K562 (cell line): ENCODE data around the gene NCKAP1. TPM values are rescaled to one million over a fixed set of nuclear protein-coding genes. Genes with fewer than 3 reads are reported as not detected.

ENCODE experiments used
- ATAC-seq: fragments of 200-7000 bp; cut with Tn5 transposase; 3 replicates; pipeline ENCODE4 v1.9.1; 2020; ENCODE audit warnings: moderate library complexity
- BruUV-seq: library from RNA; stranded (reverse); fragments of 400-500 nt; replicated peaks from 2 replicates; lab custom pipeline; 2021; lab: Mats Ljungman, UMichigan
- CTCF ChIA-PET: fragments of 300-600 bp; formaldehyde crosslinking; extraction: SDS; loops from one replicate; lab custom pipeline; 2021; ENCODE audit warnings: low intra/inter-chr PET ratio; lab: Yijun Ruan, JAX
- POLR2A ChIA-PET: fragments of 300-600, 350-650 bp; sonication (Branson Sonifier 250); formaldehyde crosslinking; extraction: SDS; loops from one replicate; lab custom pipeline; 2021; ENCODE audit warnings: antibody characterized with exemption, inconsistent platforms; lab: Yijun Ruan, JAX
- DNase-seq, 4 experiments: peaks; one replicate each; pipeline versions ENCODE4 v3.0.0 to v3.0.0-alpha.2; 2011 to 2018; ENCODE audit warnings: low spot score in 3 of 4, mixed read lengths in 3 of 4; ENCODE audit errors: extremely low read depth in 1 of 4
- FAIRE-seq: peaks from 2 replicates; lab custom pipeline; 2011; peaks lifted over from hg19 to GRCh38; lab: Jason Lieb, UNC
- H2AFZ ChIP-seq: 2 replicates; pipeline ENCODE4 v1.6.0; 2011; ENCODE audit warnings: low read depth, low read length, control low read depth, inconsistent platforms
- H3K27ac ChIP-seq: fragments of 200-600 bp; 3 replicates; pipeline ENCODE4 v1.8.0; 2011; ENCODE audit warnings: low read depth, mild to moderate bottlenecking, control low read depth, inconsistent platforms, low read length, moderate library complexity, mixed read lengths; ENCODE audit errors: extremely low read depth
- H3K27me3 ChIP-seq, 2 experiments: fragments of 300-600 bp in 1 of 2; 2 replicates in 1 of 2; 3 replicates in 1 of 2; pipeline versions ENCODE4 v1.6.0 to v1.8.0; 2011; ENCODE audit warnings: inconsistent platforms in 2 of 2, low read length in 2 of 2, mild to moderate bottlenecking in 1 of 2, mixed read lengths in 1 of 2, moderate library complexity in 1 of 2; ENCODE audit not compliant: control insufficient read depth in 2 of 2, insufficient read depth in 2 of 2
- H3K36me3 ChIP-seq: fragments of 300-600 bp; 3 replicates; pipeline ENCODE4 v1.8.0; 2011; ENCODE audit warnings: mild to moderate bottlenecking, low read length, inconsistent platforms; ENCODE audit not compliant: control insufficient read depth, insufficient read depth
- H3K4me1 ChIP-seq, 2 experiments: fragments of 200-600 bp in 1 of 2; replicated peaks in 1 of 2; 2 replicates in 1 of 2; 3 replicates in 1 of 2; pipeline versions ENCODE4 v1.5.1 to v1.8.0; 2011; ENCODE audit warnings: inconsistent platforms in 2 of 2, low read length in 2 of 2, mild to moderate bottlenecking in 1 of 2, mixed read lengths in 1 of 2, moderate library complexity in 1 of 2; ENCODE audit not compliant: control insufficient read depth in 2 of 2, insufficient read depth in 2 of 2
- H3K4me2 ChIP-seq: 2 replicates; pipeline ENCODE4 v1.6.1; 2011; ENCODE audit warnings: low read length, control low read depth, inconsistent platforms, mixed read lengths; ENCODE audit not compliant: insufficient read depth
- H3K4me3 ChIP-seq: fragments of 200-600 bp; sonication (generic), shearing (Covaris generic); 2 replicates; pipeline ENCODE4 v1.5.1; 2016; ENCODE audit warnings: control low read depth, inconsistent platforms
- H3K79me2 ChIP-seq: fragments of 200-600 bp; 3 replicates; pipeline ENCODE4 v1.8.0; 2011; ENCODE audit warnings: low read length, inconsistent platforms; ENCODE audit not compliant: control insufficient read depth, insufficient read depth
- H3K9ac ChIP-seq, 2 experiments: 2 replicates each; pipeline versions ENCODE4 v1.6.0 to v1.6.1; 2011; ENCODE audit warnings: low read depth in 2 of 2, low read length in 2 of 2, control low read depth in 1 of 2, inconsistent platforms in 1 of 2, mild to moderate bottlenecking in 1 of 2, mixed read lengths in 1 of 2; ENCODE audit not compliant: insufficient read depth in 1 of 2
- H3K9me1 ChIP-seq: one replicate; pipeline ENCODE4 v1.6.0; 2011; ENCODE audit warnings: inconsistent platforms, mild to moderate bottlenecking, low read length, moderate library complexity; ENCODE audit not compliant: control insufficient read depth, insufficient read depth
- H3K9me3 ChIP-seq: replicated peaks from 2 replicates; pipeline ENCODE4 v1.5.1; 2011; ENCODE audit warnings: low read depth, low read length, inconsistent platforms; ENCODE audit not compliant: control insufficient read depth, insufficient read depth
- H4K20me1 ChIP-seq: replicated peaks from 2 replicates; pipeline ENCODE4 v1.6.1; 2011; ENCODE audit warnings: low read length, inconsistent platforms, mixed read lengths; ENCODE audit not compliant: control insufficient read depth, insufficient read depth
- ADNP ChIP-seq: fragments of 200-800 bp; sonication (Bioruptor generic); IDR thresholded peaks from 2 replicates; pipeline ENCODE4 v1.6.1; 2016; ENCODE audit warnings: missing genetic modification characterization, missing compliant biosample characterization
- ARID1B ChIP-seq: fragments of 450-650 bp; IDR thresholded peaks from 2 replicates; pipeline ENCODE4 v1.6.1; 2016; ENCODE audit warnings: antibody characterized with exemption, mild to moderate bottlenecking, inconsistent platforms
- CBFA2T2 ChIP-seq: fragments of 450-650 bp; conservative IDR thresholded peaks from 2 replicates; pipeline ENCODE4 v1.6.1; 2017; ENCODE audit warnings: mild to moderate bottlenecking
- CBFA2T3 ChIP-seq: fragments of 450-650 bp; IDR thresholded peaks from 2 replicates; pipeline ENCODE4 v1.6.1; 2017
- CBX8 ChIP-seq: fragments of 200-600 bp; sonication (generic); IDR thresholded peaks from 2 replicates; pipeline ENCODE4 v1.6.1; 2012; ENCODE audit warnings: borderline replicate concordance, mixed run types, low read depth, mild to moderate bottlenecking, moderate library complexity, mixed read lengths, low read length, control low read depth, inconsistent platforms; ENCODE audit not compliant: poor library complexity, severe bottlenecking; ENCODE audit errors: extremely low read depth
- FOSL1 ChIP-seq: fragments of 200-800 bp; sonication (Bioruptor generic); conservative IDR thresholded peaks from 2 replicates; pipeline ENCODE4 v1.6.1; 2016; ENCODE audit warnings: missing genetic modification characterization, missing compliant biosample characterization
- HMBOX1 ChIP-seq: sonication (generic); IDR thresholded peaks from 2 replicates; pipeline ENCODE4 v1.6.1; 2016
- KAT7 ChIP-seq: sonication (generic); formaldehyde crosslinking; IDR thresholded peaks from 2 replicates; pipeline ENCODE4 v1.8.0; 2022; ENCODE audit warnings: missing genetic modification reagents, mild to moderate bottlenecking, borderline replicate concordance
- MEF2D ChIP-seq: conservative IDR thresholded peaks from 2 replicates; pipeline ENCODE4 v1.6.1; 2016; ENCODE audit warnings: low read depth, missing genetic modification characterization, missing compliant biosample characterization
- MTF1 ChIP-seq: fragments of 250-450 bp; sonication (Bioruptor Pico); IDR thresholded peaks from 2 replicates; pipeline ENCODE4 v1.9.0; 2021; ENCODE audit warnings: moderate library complexity, mild to moderate bottlenecking, inconsistent platforms, borderline replicate concordance
- NCOR1 ChIP-seq: fragments of 450-650 bp; IDR thresholded peaks from 2 replicates; pipeline ENCODE4 v1.6.1; 2016; ENCODE audit warnings: mild to moderate bottlenecking, moderate library complexity
- PHF21A ChIP-seq: fragments of 450-650 bp; IDR thresholded peaks from 2 replicates; pipeline ENCODE4 v1.6.1; 2017; ENCODE audit warnings: low read depth, borderline replicate concordance
- PML ChIP-seq: IDR thresholded peaks from 2 replicates; pipeline ENCODE4 v1.6.1; 2012; ENCODE audit warnings: low read length, inconsistent platforms
- POLR2AphosphoS5 ChIP-seq: IDR thresholded peaks from 2 replicates; pipeline ENCODE4 v1.6.1; 2011; ENCODE audit warnings: mild to moderate bottlenecking, low read depth, low read length, moderate library complexity; ENCODE audit not compliant: control insufficient read depth, insufficient read depth
- RBBP5 ChIP-seq: fragments of 200-600 bp; sonication (generic); IDR thresholded peaks from 2 replicates; pipeline ENCODE4 v1.6.1; 2012; ENCODE audit warnings: borderline replicate concordance, mild to moderate bottlenecking, low read length, control low read depth, inconsistent platforms; ENCODE audit not compliant: insufficient read depth, poor library complexity, severe bottlenecking
- RBFOX2 ChIP-seq: fragments of 200-400 bp; formaldehyde crosslinking; IDR thresholded peaks from 2 replicates; pipeline ENCODE4 v1.6.1; 2017; ENCODE audit warnings: low read depth, mild to moderate bottlenecking, low read length, moderate library complexity
- SMARCA4 ChIP-seq: fragments of 450-650 bp; IDR thresholded peaks from 2 replicates; pipeline ENCODE4 v1.6.1; 2016
- SMARCC2 ChIP-seq: fragments of 450-650 bp; IDR thresholded peaks from 2 replicates; pipeline ENCODE4 v1.6.1; 2017; ENCODE audit warnings: antibody characterized with exemption, moderate library complexity, mild to moderate bottlenecking, low read depth
- SOX6 ChIP-seq: fragments of 450-650 bp; IDR thresholded peaks from 2 replicates; pipeline ENCODE4 v1.6.1; 2014; ENCODE audit warnings: mild to moderate bottlenecking
- STAT5A ChIP-seq: IDR thresholded peaks from 2 replicates; pipeline ENCODE4 v1.6.1; 2012; ENCODE audit warnings: low read length, inconsistent platforms, borderline replicate concordance
- TAL1 ChIP-seq: fragments of 450-650 bp; IDR thresholded peaks from 2 replicates; pipeline ENCODE4 v1.6.1; 2016; ENCODE audit warnings: mild to moderate bottlenecking
- TEAD4 ChIP-seq, 2 experiments: sonication (generic) in 1 of 2; formaldehyde crosslinking in 1 of 2; IDR thresholded peaks; 2 replicates each; pipeline versions ENCODE4 v1.6.1 to v1.8.0; 2012 to 2022; ENCODE audit warnings: borderline replicate concordance in 1 of 2, inconsistent platforms in 1 of 2, low read length in 1 of 2, mild to moderate bottlenecking in 1 of 2, missing genetic modification reagents in 1 of 2
- ZNF384 ChIP-seq: IDR thresholded peaks from 2 replicates; pipeline ENCODE4 v1.6.1; 2012; ENCODE audit warnings: low read depth, low read length, improper control_type of control experiment
- ZNF589 ChIP-seq: fragments of 200-800 bp; sonication (Bioruptor generic); IDR thresholded peaks from 2 replicates; pipeline ENCODE4 v1.6.1; 2016; ENCODE audit warnings: low read depth, missing genetic modification characterization, missing compliant biosample characterization
- WGBS: fragments of 100-300 bp; shearing (Covaris generic); methylation state at CpG from one replicate; pipeline ENCODE4 v1.1.6; 2016; ENCODE audit warnings: low coverage, mixed read lengths; ENCODE audit not compliant: insufficient coverage; ENCODE audit errors: missing lambda C conversion rate; 5-methylcytosine and 5-hydroxymethylcytosine counted together
- in situ Hi-C: fragments of 300-500 bp; cut with MboI; formaldehyde crosslinking; loops from 4 replicates; pipeline ENCODE4 v1.15.0; 2018; ENCODE audit warnings: inconsistent platforms, mixed read lengths
- intact Hi-C: fragments of 100-400 bp; cut with micrococcal nuclease; formaldehyde crosslinking; loops from 2 replicates; pipeline ENCODE4 v1.14.2; 2022
- polyA plus RNA-seq, 8 experiments: library from polyadenylated mRNA; depleted of rRNA in 4 of 8; stranded (reverse) in 5 of 8; unstranded in 3 of 8; fragments of >200 nt; fragmentation: Nextera tagmentation in 2 of 8; fragmentation: Illumina TruSeq in 1 of 8; extraction: Ambion mirVana in 2 of 8; extraction: Trizol in 1 of 8; gene quantifications; 2 replicates each; pipeline versions ENCODE4 v1.2.1 to v1.2.3, GENCODE V29; 2011 to 2014; ENCODE audit warnings: inconsistent platforms in 1 of 8, missing spikeins in 1 of 8
- total RNA-seq, 7 experiments: library from RNA; depleted of rRNA in 6 of 7; stranded (reverse); fragments of >200 nt in 6 of 7; fragmentation: Illumina TruSeq in 2 of 7; extraction: Trizol in 2 of 7; gene quantifications; 2 replicates each; pipeline versions ENCODE4 v1.2.1 to v1.2.3, GENCODE V29; 2011 to 2021; ENCODE audit warnings: low replicate concordance in 1 of 7

NCKAP1 gene
- total and polyA plus RNA-seq, 9 of the 15 experiments (the other 6 are each of a cell fraction or from before 2014, with no cell fraction given), result 34.0 to 153 (median 88.7) TPM

- ATAC-seq, result peak; percentile 63
- CTCF ChIA-PET, result no interaction called here
- peak in 3 of 4 experiments; percentile 23 to 66 (median 29) for DNase-seq
- Histone ChIP-seq H3K27me3 (no peaks in the 10 kb centered on the region), H3K4me1 (peaks cover 0 to 14% of the 10 kb centered on the region in 2 experiments; a peak in 3 of 5 replicates), H3K4me3 (no peak overlapping the region), H2AFZ (no peak overlapping the region), H3K4me2 (no peak overlapping the region), H3K36me3 (peaks cover 70% of the 10 kb centered on the region), H3K9me3 (no peaks in the 10 kb centered on the region), H3K27ac (peak overlapping the region; percentile 3; the same call in 1 of the 3 replicates), H4K20me1 (no peaks in the 10 kb centered on the region), H3K79me2 (0 out of 3 replicates have a peak, but pooled peaks cover 2% of the 10 kb centered on the region), H3K9ac (no peak overlapping the region), H3K9me1 (no peaks in the 10 kb centered on the region)
- intact Hi-C loops, result no loop called here
- in situ Hi-C loops, result no loop called here
- POLR2A ChIA-PET, result interaction anchor here (1.1 to 1.6 kb wide), 3 partner anchors 8 to 16 kb away, joined by 3 to 11 read pairs (median 8); no protein-coding TSS in a partner anchor
- FAIRE-seq, result peak; percentile 46
- WGBS, result 0% methylated on average over 1 of the region's 1 CpG
- BruUV-seq, result no TSS peak
- TF ChIP-seq HMBOX1 (peak; percentile 53), RBBP5 (no peak), SMARCA4 (0 out of 2 replicates have a peak, but pooled peaks have one; percentile 13), ZNF384 (peak; percentile 80), ZNF589 (0 out of 2 replicates have a peak, but pooled peaks have one; percentile 33), ADNP (0 out of 2 replicates have a peak, but pooled peaks have one; percentile 17), SOX6 (0 out of 2 replicates have a peak, but pooled peaks have one; percentile 40), MEF2D (tag) (0 out of 2 replicates have a peak, but pooled peaks have one; percentile 36), CBFA2T2 (peak; percentile 62), CBFA2T3 (peak; percentile 82), FOSL1 (tag) (0 out of 2 replicates have a peak, but pooled peaks have one; percentile 33), TAL1 (peak; percentile 65), POLR2AphosphoS5 (peak; percentile 51; the same call in 1 of the 2 replicates), STAT5A (0 out of 2 replicates have a peak, but pooled peaks have one; percentile 23), NCOR1 (peak; percentile 55; the same call in 1 of the 2 replicates), TEAD4 (IDR thresholded peaks at IDR 0.05; ENCODE audit: low read length) (peak; percentile 84), TEAD4 (CRISPR knock-in tag; IDR thresholded peaks at IDR 0.05; ENCODE audit: borderline replicate concordance) (no peak), ARID1B (peak; percentile 67), KAT7 (CRISPR knock-in tag) (0 out of 2 replicates have a peak, but pooled peaks have one; percentile 47), RBFOX2 (no peak), PHF21A (no peak), CBX8 (no peak), PML (0 out of 2 replicates have a peak, but pooled peaks have one; percentile 26), SMARCC2 (no peak), MTF1 (CRISPR knock-in tag) (no peak)
Observed at GRCh38 chr2:182941919-182942318, 96.3 kb downstream of the NCKAP1 start.
